Measurements from ENCODE around the gene TNKS1BP1. TPM values are rescaled to one million over a fixed set of nuclear protein-coding genes. Genes with fewer than 3 reads are reported as not detected.

The TNKS1BP1 gene
- total and polyA plus RNA-seq, 2 experiments from 2014 or later = 64.2 to 72.2 TPM

DNA sequence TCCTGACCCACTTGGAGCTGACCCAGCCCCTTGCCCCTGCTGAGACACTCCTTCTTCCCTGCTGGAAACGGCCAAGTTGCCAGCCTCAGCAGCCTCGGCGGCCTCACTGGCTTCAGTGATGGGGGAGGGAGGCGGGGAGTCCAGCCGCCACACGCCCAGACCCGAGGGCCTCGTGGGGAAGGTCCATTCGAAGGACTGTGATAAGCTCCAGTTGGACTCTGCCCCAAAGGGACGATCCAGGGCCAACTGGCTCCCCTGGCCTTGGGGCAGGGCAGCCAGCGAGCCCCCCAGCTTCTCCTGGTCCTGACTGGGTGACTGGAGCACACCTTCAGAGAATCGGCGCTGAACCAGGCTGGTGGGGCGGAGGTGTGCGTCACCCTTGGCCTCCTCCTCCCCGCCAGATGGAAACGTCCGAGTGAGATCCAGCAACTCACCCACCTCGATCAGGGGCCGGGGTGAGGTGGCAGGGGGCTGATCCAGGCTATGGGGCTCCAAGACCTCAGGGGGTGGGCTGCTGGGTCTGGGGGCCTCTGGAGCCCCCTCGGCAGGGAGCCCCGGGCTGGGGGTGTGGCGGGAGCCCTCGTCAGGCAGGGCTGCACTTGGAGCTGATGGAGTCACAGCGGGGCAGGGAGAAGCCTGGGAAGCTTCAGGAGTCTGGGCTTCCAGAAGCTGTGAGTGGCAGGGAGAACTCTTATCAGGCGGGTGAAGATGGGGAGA is 11.5 kb downstream of the TNKS1BP1 start (continued):
- TF ChIP-seq, protein P1, sequence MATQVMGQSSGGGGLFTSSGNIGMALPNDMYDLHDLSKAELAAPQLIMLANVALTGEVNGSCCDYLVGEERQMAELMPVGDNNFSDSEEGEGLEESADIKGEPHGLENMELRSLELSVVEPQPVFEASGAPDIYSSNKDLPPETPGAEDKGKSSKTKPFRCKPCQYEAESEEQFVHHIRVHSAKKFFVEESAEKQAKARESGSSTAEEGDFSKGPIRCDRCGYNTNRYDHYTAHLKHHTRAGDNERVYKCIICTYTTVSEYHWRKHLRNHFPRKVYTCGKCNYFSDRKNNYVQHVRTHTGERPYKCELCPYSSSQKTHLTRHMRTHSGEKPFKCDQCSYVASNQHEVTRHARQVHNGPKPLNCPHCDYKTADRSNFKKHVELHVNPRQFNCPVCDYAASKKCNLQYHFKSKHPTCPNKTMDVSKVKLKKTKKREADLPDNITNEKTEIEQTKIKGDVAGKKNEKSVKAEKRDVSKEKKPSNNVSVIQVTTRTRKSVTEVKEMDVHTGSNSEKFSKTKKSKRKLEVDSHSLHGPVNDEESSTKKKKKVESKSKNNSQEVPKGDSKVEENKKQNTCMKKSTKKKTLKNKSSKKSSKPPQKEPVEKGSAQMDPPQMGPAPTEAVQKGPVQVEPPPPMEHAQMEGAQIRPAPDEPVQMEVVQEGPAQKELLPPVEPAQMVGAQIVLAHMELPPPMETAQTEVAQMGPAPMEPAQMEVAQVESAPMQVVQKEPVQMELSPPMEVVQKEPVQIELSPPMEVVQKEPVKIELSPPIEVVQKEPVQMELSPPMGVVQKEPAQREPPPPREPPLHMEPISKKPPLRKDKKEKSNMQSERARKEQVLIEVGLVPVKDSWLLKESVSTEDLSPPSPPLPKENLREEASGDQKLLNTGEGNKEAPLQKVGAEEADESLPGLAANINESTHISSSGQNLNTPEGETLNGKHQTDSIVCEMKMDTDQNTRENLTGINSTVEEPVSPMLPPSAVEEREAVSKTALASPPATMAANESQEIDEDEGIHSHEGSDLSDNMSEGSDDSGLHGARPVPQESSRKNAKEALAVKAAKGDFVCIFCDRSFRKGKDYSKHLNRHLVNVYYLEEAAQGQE (IDR thresholded peaks at IDR 0.05; ENCODE audit: unreplicated experiment) = no peak
- TF ChIP-seq POLR2AphosphoS5 (IDR thresholded peaks at IDR 0.05; ENCODE audit: low read depth) (no peak), CREB1 (CRISPR knock-in tag; IDR thresholded peaks at IDR 0.05; ENCODE audit: low read depth) (no peak), JUNB (IDR thresholded peaks at IDR 0.05; ENCODE audit: unreplicated experiment) (no peak), EZH2 (IDR thresholded peaks at IDR 0.05; ENCODE audit: low read depth, unreplicated experiment) (no peak)

DNA sequence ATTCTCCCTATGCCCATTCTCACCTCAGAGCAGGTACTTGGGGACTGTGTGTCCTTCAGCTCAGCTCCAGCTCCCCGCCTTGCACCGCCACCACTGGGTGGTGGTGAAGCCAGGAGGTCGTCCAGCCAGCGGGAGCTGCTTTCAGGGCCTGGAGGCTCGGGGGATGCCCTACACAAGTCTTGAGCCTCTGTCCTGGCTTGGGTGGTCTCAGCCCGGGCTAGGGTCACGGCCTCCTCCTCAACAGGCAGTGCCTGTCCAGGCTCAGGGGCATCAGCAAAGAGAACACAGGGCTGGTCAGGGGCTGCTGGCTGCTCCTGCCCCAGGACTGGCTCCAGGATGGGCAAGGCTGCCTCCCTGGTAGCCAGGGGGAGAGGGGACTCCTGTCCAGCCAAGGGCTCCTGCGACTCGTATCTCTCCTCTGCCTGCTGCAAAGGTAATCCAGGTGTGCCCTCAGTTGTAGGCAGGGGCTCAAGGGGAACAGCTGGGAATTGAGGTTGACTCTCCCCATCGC is 12.2 kb downstream of the TNKS1BP1 start:
- Mint-ChIP-seq H3K4me3 (peak overlapping the region; percentile 21; the same call in 1 of the 3 replicates), H3K4me1 (peaks cover 39% of the 10 kb centered on the region), H3K36me3 (ENCODE audit: low read depth) (peaks cover 48% of the 10 kb centered on the region), H3K9me3 (no peaks in the 10 kb centered on the region; the same call in 2 of the 3 replicates), H3K27me3 (ENCODE audit: insufficient read depth, low read depth, poor library complexity) (peaks cover 11% of the 10 kb centered on the region), H3K27ac (peak overlapping the region; percentile 87)
- Histone ChIP-seq H3K9me2 (ENCODE audit: insufficient read depth) (no peaks in the 10 kb centered on the region), H4K20me1 (replicated peaks; ENCODE audit: insufficient read depth) (peaks cover 14% of the 10 kb centered on the region), H3K4me3 (no peak overlapping the region), H3K79me2 (replicated peaks; ENCODE audit: insufficient read depth) (peaks cover 38% of the 10 kb centered on the region), H3K4me2 (no peak overlapping the region), H3K4me1 (ENCODE audit: insufficient read depth) (peaks cover 32% of the 10 kb centered on the region), H3K27me3 (ENCODE audit: insufficient read depth) (no peaks in the 10 kb centered on the region), H3K27ac (ENCODE audit: low read depth) (peak overlapping the region; percentile 88), H3K36me3 (ENCODE audit: insufficient read depth) (peaks cover 30% of the 10 kb centered on the region), H2AFZ (no peak overlapping the region), H3F3A (replicated peaks; ENCODE audit: low read depth) (peaks cover 16% of the 10 kb centered on the region)
- ATAC-seq (no peak), DNase-seq (ENCODE audit: low spot score) (no peak)
- no peak for TF ChIP-seq ZNF331 (CRISPR knock-in tag; IDR thresholded peaks at IDR 0.05; ENCODE audit: low read depth)
- TF ChIP-seq, protein P2, sequence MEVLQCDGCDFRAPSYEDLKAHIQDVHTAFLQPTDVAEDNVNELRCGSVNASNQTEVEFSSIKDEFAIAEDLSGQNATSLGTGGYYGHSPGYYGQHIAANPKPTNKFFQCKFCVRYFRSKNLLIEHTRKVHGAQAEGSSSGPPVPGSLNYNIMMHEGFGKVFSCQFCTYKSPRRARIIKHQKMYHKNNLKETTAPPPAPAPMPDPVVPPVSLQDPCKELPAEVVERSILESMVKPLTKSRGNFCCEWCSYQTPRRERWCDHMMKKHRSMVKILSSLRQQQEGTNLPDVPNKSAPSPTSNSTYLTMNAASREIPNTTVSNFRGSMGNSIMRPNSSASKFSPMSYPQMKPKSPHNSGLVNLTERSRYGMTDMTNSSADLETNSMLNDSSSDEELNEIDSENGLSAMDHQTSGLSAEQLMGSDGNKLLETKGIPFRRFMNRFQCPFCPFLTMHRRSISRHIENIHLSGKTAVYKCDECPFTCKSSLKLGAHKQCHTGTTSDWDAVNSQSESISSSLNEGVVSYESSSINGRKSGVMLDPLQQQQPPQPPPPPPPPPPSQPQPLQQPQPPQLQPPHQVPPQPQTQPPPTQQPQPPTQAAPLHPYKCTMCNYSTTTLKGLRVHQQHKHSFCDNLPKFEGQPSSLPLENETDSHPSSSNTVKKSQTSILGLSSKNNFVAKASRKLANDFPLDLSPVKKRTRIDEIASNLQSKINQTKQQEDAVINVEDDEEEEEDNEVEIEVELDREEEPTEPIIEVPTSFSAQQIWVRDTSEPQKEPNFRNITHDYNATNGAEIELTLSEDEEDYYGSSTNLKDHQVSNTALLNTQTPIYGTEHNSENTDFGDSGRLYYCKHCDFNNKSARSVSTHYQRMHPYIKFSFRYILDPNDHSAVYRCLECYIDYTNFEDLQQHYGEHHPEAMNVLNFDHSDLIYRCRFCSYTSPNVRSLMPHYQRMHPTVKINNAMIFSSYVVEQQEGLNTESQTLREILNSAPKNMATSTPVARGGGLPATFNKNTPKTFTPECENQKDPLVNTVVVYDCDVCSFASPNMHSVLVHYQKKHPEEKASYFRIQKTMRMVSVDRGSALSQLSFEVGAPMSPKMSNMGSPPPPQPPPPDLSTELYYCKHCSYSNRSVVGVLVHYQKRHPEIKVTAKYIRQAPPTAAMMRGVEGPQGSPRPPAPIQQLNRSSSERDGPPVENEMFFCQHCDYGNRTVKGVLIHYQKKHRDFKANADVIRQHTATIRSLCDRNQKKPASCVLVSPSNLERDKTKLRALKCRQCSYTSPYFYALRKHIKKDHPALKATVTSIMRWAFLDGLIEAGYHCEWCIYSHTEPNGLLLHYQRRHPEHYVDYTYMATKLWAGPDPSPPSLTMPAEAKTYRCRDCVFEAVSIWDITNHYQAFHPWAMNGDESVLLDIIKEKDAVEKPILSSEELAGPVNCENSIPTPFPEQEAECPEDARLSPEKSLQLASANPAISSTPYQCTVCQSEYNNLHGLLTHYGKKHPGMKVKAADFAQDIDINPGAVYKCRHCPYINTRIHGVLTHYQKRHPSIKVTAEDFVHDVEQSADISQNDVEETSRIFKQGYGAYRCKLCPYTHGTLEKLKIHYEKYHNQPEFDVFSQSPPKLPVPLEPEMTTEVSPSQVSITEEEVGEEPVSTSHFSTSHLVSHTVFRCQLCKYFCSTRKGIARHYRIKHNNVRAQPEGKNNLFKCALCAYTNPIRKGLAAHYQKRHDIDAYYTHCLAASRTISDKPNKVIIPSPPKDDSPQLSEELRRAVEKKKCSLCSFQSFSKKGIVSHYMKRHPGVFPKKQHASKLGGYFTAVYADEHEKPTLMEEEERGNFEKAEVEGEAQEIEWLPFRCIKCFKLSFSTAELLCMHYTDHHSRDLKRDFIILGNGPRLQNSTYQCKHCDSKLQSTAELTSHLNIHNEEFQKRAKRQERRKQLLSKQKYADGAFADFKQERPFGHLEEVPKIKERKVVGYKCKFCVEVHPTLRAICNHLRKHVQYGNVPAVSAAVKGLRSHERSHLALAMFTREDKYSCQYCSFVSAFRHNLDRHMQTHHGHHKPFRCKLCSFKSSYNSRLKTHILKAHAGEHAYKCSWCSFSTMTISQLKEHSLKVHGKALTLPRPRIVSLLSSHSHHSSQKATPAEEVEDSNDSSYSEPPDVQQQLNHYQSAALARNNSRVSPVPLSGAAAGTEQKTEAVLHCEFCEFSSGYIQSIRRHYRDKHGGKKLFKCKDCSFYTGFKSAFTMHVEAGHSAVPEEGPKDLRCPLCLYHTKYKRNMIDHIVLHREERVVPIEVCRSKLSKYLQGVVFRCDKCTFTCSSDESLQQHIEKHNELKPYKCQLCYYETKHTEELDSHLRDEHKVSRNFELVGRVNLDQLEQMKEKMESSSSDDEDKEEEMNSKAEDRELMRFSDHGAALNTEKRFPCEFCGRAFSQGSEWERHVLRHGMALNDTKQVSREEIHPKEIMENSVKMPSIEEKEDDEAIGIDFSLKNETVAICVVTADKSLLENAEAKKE (CRISPR knock-in tag; IDR thresholded peaks at IDR 0.05) = no peak
- no peak for TF ChIP-seq ZNF114 (CRISPR knock-in tag; IDR thresholded peaks at IDR 0.05)
- TF ChIP-seq CREB1 (CRISPR knock-in tag; IDR thresholded peaks at IDR 0.05; ENCODE audit: low read depth) = no peak
- no peak for TF ChIP-seq JUNB (IDR thresholded peaks at IDR 0.05; ENCODE audit: unreplicated experiment)
- TF ChIP-seq NANOG (IDR thresholded peaks at IDR 0.05; ENCODE audit: borderline replicate concordance) = no peak
- no peak for TF ChIP-seq POLR2AphosphoS5 (IDR thresholded peaks at IDR 0.05; ENCODE audit: low read depth)
- TF ChIP-seq STAT1 (IDR thresholded peaks at IDR 0.05; ENCODE audit: unreplicated experiment) = no peak

Data from GM23338 (cell line).